HG03378 (cell line): ENCODE data around the gene USP30.
"Not testable (repeated sequence)": the region's sequence is repeated elsewhere in the genome, so short reads cannot be mapped to it uniquely, and the experiment has no call there.

Experiments
- ATAC-seq: cut with Tn5 transposase; IDR thresholded peaks from one replicate; pipeline ENCODE4 v1.9.1; 2021; ENCODE audit warnings: mild to moderate bottlenecking, moderate library complexity; ENCODE audit not compliant: unreplicated experiment

The USP30 gene

GRCh38 chr12:109049794-109050193 is 2.6 kb upstream of the USP30 start:
- not testable (repeated sequence) for ATAC-seq

DNA sequence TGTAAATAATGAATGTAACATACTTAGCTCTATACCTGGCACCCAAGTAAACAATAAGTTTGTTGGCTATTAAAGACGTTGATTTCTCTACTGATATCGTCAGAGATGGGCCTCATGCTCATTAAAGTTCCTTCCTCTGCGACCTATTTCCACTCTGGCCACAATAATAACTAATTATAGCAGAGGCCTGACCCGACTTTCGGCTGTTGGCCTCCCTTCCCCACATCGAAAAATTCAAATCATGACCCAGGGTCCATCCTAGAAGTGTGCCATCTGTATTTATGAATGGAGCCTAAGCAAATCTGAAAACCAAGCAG is 321 bp upstream of the USP30 start:
- no peak for ATAC-seq

DNA sequence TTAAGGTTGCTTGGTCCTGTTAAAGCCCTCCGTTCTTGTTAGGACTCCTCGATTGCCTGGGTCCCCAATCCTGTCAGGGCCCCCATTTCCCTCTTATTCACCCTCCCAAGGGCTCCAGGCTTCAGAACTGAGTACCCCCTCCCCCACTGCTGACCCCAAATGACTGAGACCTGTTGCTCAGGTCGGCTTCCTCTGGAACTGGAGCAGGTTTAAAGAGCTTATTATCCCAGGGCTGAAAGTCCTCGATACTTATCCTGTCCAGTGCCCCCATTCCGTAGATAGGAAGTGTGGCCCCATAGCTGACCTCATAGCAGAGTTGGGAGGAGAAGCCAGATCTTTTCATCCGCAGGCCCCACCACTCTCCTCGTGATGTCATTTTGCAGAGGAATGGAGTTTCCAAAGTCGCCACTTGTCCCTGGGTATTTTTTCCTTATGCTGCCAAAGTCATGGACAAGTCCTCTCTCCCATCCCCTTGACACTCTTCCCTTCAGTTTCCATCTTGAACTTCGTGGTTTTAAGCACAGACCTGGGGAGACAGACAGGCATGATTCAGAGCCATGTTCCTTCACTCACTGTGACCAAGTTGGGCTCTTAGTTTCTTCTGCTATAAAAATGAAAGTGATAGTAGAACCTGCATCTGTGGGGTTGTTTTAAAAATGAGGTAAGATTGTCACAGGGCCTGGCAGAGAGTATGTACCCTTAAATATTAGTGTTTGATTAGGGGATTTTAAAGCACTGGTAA is 1.2 kb downstream of the USP30 start:
- ATAC-seq: peak; percentile 57

DNA sequence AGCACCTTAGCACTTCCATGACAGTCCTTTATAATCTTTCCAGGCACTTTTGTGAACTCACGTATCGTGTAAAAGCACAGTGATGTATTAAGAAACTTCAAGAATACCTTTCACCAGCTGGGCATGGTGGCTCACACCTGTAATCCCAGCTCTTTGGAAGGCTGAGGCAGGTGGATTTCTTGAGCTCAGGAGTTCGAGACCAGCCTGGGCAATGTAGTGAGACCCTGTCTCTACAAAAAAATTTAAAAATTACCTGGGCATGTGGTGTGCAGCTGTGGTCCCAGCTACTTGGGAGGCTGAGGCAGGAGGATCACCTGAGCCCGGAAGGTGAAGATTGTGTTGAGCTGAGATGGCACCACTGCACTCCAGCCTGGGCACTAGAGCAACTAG is 1.7 kb downstream of the USP30 start:
- ATAC-seq: peak; percentile 8

DNA sequence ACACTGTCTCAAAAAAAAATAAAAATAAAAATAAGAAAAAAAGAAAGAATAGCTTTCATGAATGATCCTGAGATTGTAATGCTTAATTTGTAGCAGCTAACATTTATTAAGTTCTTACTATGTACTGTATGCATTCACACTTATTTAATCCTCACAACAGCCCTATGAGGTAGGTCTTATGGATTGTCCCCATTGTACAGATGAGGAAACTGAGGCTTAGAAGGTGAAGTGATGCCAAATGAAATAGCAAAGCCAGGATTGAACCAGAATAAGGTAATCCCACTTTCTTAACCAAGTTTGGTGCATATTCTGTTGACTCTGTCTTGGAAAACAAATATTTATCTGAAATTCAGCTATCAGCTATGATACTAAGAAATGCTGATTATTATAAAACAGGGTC is 2.1 kb downstream of the USP30 start:
- ATAC-seq: no peak

GRCh38 chr12:109056891-109057290 is 4.5 kb downstream of the USP30 start:
- ATAC-seq: no peak

- no peak for ATAC-seq
Observed at GRCh38 chr12:109057376-109057775, 5.0 kb downstream of the USP30 start.

DNA sequence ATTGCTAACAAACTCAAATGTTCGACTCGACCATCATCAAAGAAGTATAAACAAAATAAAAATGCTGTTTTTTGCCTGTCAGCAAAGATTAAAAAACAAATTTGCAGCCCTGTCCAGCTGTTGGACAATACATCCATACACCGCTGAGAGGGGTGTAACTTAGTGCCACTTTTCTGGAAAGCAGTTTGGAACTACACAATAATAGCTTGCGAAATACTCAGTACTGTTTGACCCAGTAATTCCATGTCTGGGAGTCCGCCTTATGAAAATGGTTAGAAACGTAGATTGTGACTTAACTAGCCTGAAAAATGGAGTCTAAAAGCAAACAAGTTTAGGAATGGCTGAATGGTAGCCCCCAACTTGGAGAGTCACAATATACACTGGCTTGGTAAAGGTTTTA is 6.4 kb downstream of the USP30 start:
- no peak for ATAC-seq

- no peak for ATAC-seq
Observed at GRCh38 chr12:109064143-109064542, 11.8 kb downstream of the USP30 start.

DNA sequence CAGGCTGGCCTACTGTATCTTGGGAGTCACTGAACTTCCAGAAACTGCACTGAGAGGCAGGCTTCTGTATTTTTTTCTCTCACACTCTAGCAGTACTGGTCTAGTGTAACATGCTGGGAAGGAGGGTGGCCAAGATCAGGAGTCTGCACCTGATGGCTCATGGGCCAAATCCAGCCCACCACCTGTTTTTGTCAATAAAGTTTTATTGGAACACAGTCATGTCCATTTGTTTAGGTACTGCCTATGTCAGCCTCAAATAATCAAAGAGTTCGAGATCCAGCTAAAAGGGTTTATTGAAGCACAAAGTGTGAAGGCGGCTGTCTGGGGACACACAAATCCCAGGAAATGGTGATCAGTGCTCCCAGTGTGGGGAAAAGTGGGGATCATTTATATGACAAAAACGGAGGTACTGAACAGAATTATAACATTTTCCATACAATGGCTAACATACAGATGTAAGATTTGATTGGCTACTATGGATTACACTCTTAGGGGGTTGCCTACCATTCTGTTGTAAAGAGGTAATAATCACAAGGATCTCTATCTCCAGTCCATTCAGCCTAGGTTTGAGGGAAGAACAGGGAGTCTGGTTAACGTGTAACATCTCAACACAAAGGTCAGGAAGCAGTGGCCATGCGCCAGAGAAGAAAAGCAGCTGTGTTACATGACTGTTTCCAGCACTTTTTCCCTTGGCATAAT is 12.9 kb downstream of the USP30 start:
- no peak for ATAC-seq

DNA sequence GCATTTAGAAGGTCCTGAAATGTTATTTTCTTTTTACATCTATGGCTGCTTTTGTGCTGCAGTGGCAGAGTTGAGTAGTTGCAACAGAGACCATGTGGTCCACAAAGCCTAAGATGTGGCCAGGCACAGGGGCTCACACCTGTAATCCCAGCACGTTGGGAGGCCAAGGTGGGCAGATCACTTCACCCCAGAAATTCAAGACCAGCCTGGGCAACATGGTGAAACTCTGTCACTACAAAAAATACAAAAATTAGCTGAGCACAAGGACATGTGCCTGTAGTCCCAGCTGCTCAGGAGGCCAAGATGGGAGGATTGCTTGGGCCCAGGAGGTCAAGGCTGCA is 13.4 kb downstream of the USP30 start:
- no peak for ATAC-seq

DNA sequence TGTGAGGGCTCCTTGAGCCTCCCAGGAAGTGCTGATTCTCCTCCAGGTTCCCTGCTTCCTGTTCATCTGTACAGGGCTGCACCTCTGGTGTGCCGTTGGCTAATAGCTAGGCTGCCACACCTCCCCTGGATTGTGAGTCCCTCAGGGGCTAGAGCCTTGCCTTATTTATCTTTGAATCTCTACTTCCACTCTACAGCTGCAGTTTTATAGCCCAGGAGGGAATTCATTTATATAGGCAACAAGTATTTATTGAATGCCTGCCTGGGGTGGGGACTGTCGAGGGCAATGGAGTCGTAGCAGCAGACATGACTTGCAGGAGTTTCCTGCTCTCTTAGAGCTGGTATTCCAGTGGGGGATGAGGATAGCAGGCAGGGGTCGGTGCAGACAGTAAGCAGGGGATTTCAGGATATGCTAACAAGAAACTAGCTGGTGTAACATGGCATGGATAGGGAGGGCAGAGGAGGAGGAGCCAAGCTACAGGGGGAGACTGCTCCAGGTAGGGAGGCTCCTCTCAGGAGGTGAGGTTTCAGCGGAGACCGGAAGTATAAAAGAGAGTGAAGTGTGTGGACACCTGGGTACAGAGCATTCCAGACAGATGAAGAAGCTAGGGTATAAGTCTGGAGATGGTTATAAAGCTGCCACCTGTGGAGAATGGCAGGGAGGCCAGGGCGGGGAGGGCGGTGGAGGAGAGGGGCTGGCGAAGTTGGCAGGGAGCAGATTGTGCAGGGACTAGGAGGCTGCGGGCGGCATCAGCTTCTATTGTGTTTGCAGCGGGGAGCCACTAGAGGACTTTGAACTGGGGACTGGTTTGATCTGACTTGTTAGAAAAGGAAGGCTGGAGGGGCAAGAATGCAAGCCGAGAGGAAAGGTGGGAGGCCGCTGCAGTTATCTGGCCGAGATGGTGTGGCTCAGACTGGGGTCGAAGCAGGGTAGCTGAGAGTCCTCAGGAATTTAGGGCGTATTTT is 17.2 kb downstream of the USP30 start:
- no peak for ATAC-seq

- ATAC-seq: no peak
Observed at GRCh38 chr12:109074866-109075265, 22.5 kb downstream of the USP30 start.

DNA sequence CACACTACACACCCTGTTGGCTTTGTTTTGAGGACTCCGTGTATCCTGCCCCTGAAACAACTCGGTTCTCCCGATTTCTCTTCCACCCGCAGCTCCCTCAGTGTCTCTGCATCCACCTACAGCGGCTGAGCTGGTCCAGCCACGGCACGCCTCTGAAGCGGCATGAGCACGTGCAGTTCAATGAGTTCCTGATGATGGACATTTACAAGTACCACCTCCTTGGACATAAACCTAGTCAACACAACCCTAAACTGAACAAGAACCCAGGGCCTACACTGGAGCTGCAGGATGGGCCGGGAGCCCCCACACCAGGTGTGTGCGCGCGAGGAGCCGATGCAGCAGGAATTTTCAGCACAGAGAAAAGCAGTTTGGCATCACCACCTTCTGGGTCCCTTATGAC is 30.4 kb downstream of the USP30 start:
- ATAC-seq: no peak

DNA sequence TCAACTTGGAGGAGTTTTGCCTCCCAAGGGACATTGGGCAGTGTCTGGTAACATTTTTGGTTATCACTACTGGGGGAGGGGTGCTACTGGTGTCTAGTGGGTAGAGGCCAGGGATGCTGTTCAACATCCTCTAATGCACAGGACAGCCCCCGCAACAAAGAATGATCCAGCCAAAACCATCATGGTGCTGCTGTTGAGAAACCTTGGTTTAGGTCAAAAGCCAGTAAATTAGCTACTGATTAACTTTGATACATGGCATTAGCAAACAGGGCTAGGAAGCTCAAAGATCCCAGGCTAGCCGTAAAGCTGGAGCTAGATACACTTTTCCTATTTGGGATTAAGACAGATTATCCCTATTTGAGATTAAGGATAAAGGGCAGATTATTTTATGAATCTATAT is 32.0 kb downstream of the USP30 start:
- no peak for ATAC-seq

DNA sequence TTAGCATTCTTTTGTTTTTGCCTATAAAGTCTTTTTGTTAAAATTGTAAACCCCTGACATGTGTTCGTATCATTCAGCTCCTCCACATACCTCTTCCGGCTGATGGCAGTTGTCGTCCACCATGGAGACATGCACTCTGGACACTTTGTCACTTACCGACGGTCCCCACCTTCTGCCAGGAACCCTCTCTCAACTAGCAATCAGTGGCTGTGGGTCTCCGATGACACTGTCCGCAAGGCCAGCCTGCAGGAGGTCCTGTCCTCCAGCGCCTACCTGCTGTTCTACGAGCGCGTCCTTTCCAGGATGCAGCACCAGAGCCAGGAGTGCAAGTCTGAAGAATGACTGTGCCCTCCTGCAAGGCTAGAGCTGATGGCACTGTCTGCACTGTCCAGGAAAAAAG is 33.2 kb downstream of the USP30 start:
- no peak for ATAC-seq

- ATAC-seq: no peak
Observed at GRCh38 chr12:109087250-109087649, 34.9 kb downstream of the USP30 start.

- no peak for ATAC-seq
Observed at GRCh38 chr12:109088818-109089217, 36.4 kb downstream of the USP30 start.

DNA sequence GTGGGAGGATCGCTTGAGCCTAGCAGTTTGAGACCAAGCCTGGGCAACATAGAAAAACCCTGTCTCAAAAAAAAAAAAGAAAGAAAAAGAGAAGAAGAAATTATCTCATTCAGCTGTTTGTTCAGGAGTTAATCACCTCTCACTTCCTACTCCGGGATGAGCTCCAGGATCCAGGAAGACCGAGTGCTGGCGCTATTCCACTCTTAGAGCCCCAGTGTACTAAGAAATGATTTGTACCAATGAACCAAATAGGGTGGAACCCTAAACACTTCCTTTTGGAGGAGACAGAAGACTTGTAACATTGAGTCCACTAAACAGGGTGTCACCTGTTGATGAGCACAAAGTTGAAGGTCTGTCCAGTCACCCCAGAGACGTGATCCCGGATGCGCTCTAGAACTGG is 37.3 kb downstream of the USP30 start:
- ATAC-seq: no peak

DNA sequence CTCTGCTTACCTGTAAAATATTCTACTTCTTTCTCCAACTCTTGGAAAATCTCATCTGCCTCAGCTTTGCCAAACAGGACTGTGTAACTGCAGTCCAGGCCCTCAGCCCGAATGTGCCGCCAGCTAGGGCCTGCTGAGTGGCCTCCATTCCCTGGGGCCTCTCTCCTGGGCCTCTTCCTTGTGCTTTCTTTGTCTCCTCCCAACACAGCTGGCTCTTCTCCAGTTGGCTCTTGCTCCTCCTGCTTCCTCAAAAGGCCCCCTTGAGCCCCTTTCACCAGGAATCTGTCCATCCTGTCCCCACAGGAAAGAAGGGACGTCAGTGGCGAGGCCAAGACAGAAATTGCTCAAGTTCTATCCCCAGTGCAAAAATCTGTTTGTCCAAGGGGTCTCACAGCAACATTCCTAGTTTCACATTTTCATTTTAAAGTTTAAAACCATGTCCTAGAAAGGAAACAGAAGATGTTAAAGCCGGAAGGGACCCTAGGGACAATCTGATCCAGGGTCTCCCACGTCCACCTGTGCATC is 40.2 kb downstream of the USP30 start:
- no peak for ATAC-seq
